ENCODE data around the gene ORC5. TPM values are rescaled to one million over a fixed set of nuclear protein-coding genes. Genes with fewer than 3 reads are reported as not detected.

Gene ORC5
- total RNA-seq, 1 experiment from 2014 or later: 25.9 TPM

DNA sequence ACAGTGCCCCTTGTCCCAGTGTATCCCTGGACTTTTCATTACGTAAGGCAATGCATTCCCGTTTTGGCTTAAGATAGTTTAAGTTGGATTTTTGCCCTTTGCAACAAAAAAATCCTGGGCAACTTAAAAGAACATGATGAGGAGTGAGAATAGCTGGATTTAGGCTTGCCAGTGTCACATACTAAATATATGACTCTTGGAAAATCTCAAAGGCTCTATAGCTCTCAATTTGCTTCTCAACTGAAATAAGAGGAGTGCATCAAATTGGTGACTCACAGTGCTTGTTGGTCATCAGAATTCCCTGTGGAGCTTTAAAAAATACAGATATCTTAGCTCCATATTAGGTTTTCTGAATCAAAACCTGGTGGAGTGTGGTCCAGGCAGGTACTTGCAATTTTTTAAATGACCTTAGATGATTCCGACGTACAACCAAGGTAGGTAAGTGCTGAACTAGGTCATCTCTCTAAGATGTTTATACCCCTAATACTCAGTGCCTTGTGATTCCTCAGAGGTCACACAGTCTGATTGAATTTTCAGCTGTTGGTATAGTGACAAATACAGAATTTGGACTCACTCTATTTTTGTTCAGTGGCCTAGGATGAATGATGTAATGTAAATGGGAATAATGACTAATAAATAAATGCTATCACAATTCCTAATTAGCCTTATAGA, 33.9 kb upstream of the ORC5 start:
- Histone ChIP-seq H3K27me3 (ENCODE audit: insufficient read depth, low read length) (no peaks in the 10 kb centered on the region), H2BK120ac (ENCODE audit: low read depth, low read length, poor library complexity, severe bottlenecking) (no peak overlapping the region), H3K14ac (ENCODE audit: insufficient read depth, low read length) (no peak overlapping the region), H3K79me2 (ENCODE audit: insufficient read depth, low read length) (no peaks in the 10 kb centered on the region), H3T11ph (ENCODE audit: low read length) (no peak overlapping the region), H2AK5ac (ENCODE audit: insufficient read length, low read length) (no peak overlapping the region), H3K27ac (ENCODE audit: insufficient read length, low read depth, low read length) (no peak overlapping the region), H3K23ac (ENCODE audit: insufficient read length, low read depth, low read length) (no peak overlapping the region), H4K20me1 (ENCODE audit: control insufficient read depth, insufficient read depth, insufficient read length) (no peaks in the 10 kb centered on the region), H3K56ac (ENCODE audit: insufficient read length, low read depth, low read length) (no peak overlapping the region), H3K4me2 (ENCODE audit: insufficient read depth, insufficient read length, low read length) (no peak overlapping the region), H4K91ac (ENCODE audit: insufficient read length, low read depth, low read length) (no peak overlapping the region), H4K8ac (replicated peaks; ENCODE audit: insufficient read length, low read depth, low read length) (no peak overlapping the region), H3K79me1 (ENCODE audit: insufficient read depth, low read depth, low read length, poor library complexity, severe bottlenecking) (no peaks in the 10 kb centered on the region), H2BK12ac (ENCODE audit: insufficient read length, low read depth, low read length) (no peak overlapping the region), H3K18ac (ENCODE audit: insufficient read length, low read depth, low read length) (no peak overlapping the region), H2BK20ac (ENCODE audit: low read depth, low read length, poor library complexity, severe bottlenecking) (no peak overlapping the region), H3K4ac (ENCODE audit: low read depth, low read length) (no peak overlapping the region), H4K5ac (ENCODE audit: insufficient read length, low read depth, low read length) (no peak overlapping the region), H2BK15ac (ENCODE audit: low read depth, low read length) (no peak overlapping the region), H3K23me2 (ENCODE audit: insufficient read length, low read depth, low read length, poor library complexity, severe bottlenecking) (no peaks in the 10 kb centered on the region), H3K9me3 (ENCODE audit: control insufficient read depth, low read depth, low read length) (no peaks in the 10 kb centered on the region), H3K9ac (ENCODE audit: extremely low read depth, insufficient read length, low read length) (no peak overlapping the region), H2BK5ac (ENCODE audit: insufficient read length, low read length) (no peak overlapping the region), H3K4me1 (ENCODE audit: insufficient read depth, low read length) (no peaks in the 10 kb centered on the region), H2AFZ (ENCODE audit: low read length) (no peak overlapping the region)
- no peaks in the 10 kb centered on the region; a peak in 2 of 5 replicates for H3K9me3 Mint-ChIP-seq
- no peaks in the 10 kb centered on the region for H3K4me1 Mint-ChIP-seq
- no peak overlapping the region for H3K27ac Mint-ChIP-seq
- peaks cover 0 to 2% (median 0%) of the 10 kb centered on the region in 3 experiments; a peak in 2 of 7 replicates for H3K36me3 Mint-ChIP-seq (ENCODE audit: insufficient read depth in 1 of 3, low read depth in 3 of 3)
- WGBS (ENCODE audit: extremely low coverage, insufficient read length, low lambda C conversion rate): no CpG with 5 or more reads among the region's 4 CpGs
- peaks cover 10% of the 10 kb centered on the region for H3K27me3 Mint-ChIP-seq (ENCODE audit: low read depth)
- no peak overlapping the region for H3K4me3 Mint-ChIP-seq
- DNase-seq: no peak
- TF ChIP-seq, protein P1, sequence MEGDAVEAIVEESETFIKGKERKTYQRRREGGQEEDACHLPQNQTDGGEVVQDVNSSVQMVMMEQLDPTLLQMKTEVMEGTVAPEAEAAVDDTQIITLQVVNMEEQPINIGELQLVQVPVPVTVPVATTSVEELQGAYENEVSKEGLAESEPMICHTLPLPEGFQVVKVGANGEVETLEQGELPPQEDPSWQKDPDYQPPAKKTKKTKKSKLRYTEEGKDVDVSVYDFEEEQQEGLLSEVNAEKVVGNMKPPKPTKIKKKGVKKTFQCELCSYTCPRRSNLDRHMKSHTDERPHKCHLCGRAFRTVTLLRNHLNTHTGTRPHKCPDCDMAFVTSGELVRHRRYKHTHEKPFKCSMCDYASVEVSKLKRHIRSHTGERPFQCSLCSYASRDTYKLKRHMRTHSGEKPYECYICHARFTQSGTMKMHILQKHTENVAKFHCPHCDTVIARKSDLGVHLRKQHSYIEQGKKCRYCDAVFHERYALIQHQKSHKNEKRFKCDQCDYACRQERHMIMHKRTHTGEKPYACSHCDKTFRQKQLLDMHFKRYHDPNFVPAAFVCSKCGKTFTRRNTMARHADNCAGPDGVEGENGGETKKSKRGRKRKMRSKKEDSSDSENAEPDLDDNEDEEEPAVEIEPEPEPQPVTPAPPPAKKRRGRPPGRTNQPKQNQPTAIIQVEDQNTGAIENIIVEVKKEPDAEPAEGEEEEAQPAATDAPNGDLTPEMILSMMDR (conservative IDR thresholded peaks at IDR 0.05): no peak
